WTC11 (cell line): ENCODE measurements around the gene NPTX1. TPM values are rescaled to one million over a fixed set of nuclear protein-coding genes. Genes with fewer than 3 reads are reported as not detected.

Source experiments
- ATAC-seq: fragments of 200-7000 bp; cut with Tn5 transposase; 2 replicates; pipeline ENCODE4 v1.10.0; 2021; ENCODE audit warnings: mild to moderate bottlenecking, moderate library complexity
- CTCF ChIA-PET: fragments of 300-600 bp; sonication (Branson Sonifier 250); formaldehyde crosslinking; loops from one replicate; lab custom pipeline; 2021; ENCODE audit warnings: antibody characterized with exemption; lab: Charles Lee
- POLR2A ChIA-PET: fragments of 350-600 bp; sonication (Branson Sonifier 250); formaldehyde crosslinking; loops from one replicate; lab custom pipeline; 2021; ENCODE audit warnings: antibody characterized with exemption; lab: Charles Lee
- DNase-seq: peaks from one replicate; pipeline ENCODE4 v3.0.0; 2021; ENCODE audit warnings: low spot score
- H3K27ac Mint-ChIP-seq: 2 replicates; pipeline ENCODE4 v1.8.0; 2021; ENCODE audit warnings: mixed read lengths
- H3K27me3 Mint-ChIP-seq: 2 replicates; pipeline ENCODE4 v1.8.0; 2021; ENCODE audit warnings: low read depth, mild to moderate bottlenecking, moderate library complexity, mixed read lengths
- H3K36me3 Mint-ChIP-seq: 2 replicates; pipeline ENCODE4 v1.8.0; 2021; ENCODE audit warnings: mixed read lengths
- H3K4me1 Mint-ChIP-seq: 2 replicates; pipeline ENCODE4 v1.8.0; 2022; ENCODE audit warnings: mixed read lengths
- H3K4me3 Mint-ChIP-seq: 2 replicates; pipeline ENCODE4 v1.8.0; 2021; ENCODE audit warnings: mild to moderate bottlenecking, moderate library complexity, mixed read lengths
- H3K9me3 Mint-ChIP-seq: 2 replicates; pipeline ENCODE4 v1.8.0; 2021; ENCODE audit warnings: mixed read lengths
- AFF4 ChIP-seq: sonication (generic); formaldehyde crosslinking; IDR thresholded peaks from 2 replicates; pipeline ENCODE4 v1.8.1; 2023; ENCODE audit warnings: mild to moderate bottlenecking, missing genetic modification reagents, borderline replicate concordance
- AR ChIP-seq: fragments of 250-450 bp; sonication (Bioruptor Pico); IDR thresholded peaks from 2 replicates; pipeline ENCODE4 v1.9.0; 2021; ENCODE audit warnings: mild to moderate bottlenecking
- CTCF ChIP-seq: fragments of 200-600 bp; IDR thresholded peaks from 2 replicates; pipeline ENCODE4 v1.8.0; 2022; ENCODE audit warnings: antibody characterized with exemption
- E2F5 ChIP-seq: sonication (generic); formaldehyde crosslinking; IDR thresholded peaks from 2 replicates; pipeline ENCODE4 v1.8.1; 2022; ENCODE audit warnings: mild to moderate bottlenecking, moderate library complexity, missing genetic modification reagents
- EMX1 ChIP-seq: fragments of 250-450 bp; sonication (Bioruptor Pico); IDR thresholded peaks from 2 replicates; pipeline ENCODE4 v1.8.0; 2021; ENCODE audit warnings: mild to moderate bottlenecking
- ETV6 ChIP-seq: sonication (generic); formaldehyde crosslinking; IDR thresholded peaks from 2 replicates; pipeline ENCODE4 v1.8.1; 2022; ENCODE audit warnings: mild to moderate bottlenecking, missing genetic modification reagents
- FOXK1 ChIP-seq: sonication (generic); formaldehyde crosslinking; IDR thresholded peaks from 2 replicates; pipeline ENCODE4 v1.8.0; 2022; ENCODE audit warnings: mild to moderate bottlenecking, moderate library complexity, missing genetic modification reagents
- HMGXB4 ChIP-seq: sonication (generic); formaldehyde crosslinking; IDR thresholded peaks from 2 replicates; pipeline ENCODE4 v1.8.1; 2023; ENCODE audit warnings: mild to moderate bottlenecking, moderate library complexity, missing genetic modification reagents
- JUN ChIP-seq: sonication (generic); formaldehyde crosslinking; IDR thresholded peaks from 2 replicates; pipeline ENCODE4 v1.8.0; 2023; ENCODE audit warnings: mild to moderate bottlenecking, missing genetic modification reagents
- MLX ChIP-seq: sonication (generic); formaldehyde crosslinking; IDR thresholded peaks from 2 replicates; pipeline ENCODE4 v1.8.1; 2023; ENCODE audit warnings: mild to moderate bottlenecking, missing genetic modification reagents, moderate library complexity
- NR2C2 ChIP-seq: sonication (generic); formaldehyde crosslinking; IDR thresholded peaks from 2 replicates; pipeline ENCODE4 v1.8.0; 2022; ENCODE audit warnings: mild to moderate bottlenecking, missing genetic modification reagents
- RELA ChIP-seq: sonication (generic); formaldehyde crosslinking; IDR thresholded peaks from 2 replicates; pipeline ENCODE4 v1.8.1; 2022; ENCODE audit warnings: missing genetic modification reagents, mild to moderate bottlenecking, borderline replicate concordance
- SP1 ChIP-seq: sonication (generic); formaldehyde crosslinking; conservative IDR thresholded peaks from 2 replicates; pipeline ENCODE4 v1.8.1; 2022; ENCODE audit warnings: missing genetic modification reagents
- USF1 ChIP-seq: sonication (generic); formaldehyde crosslinking; IDR thresholded peaks from 2 replicates; pipeline ENCODE4 v1.8.0; 2022; ENCODE audit warnings: mild to moderate bottlenecking, missing genetic modification reagents
- ZMAT4 ChIP-seq: fragments of 250-450 bp; sonication (Bioruptor Pico); IDR thresholded peaks from 2 replicates; pipeline ENCODE4 v1.9.0; 2021; ENCODE audit warnings: mild to moderate bottlenecking
- ZNF121 ChIP-seq: sonication (generic); formaldehyde crosslinking; IDR thresholded peaks from 2 replicates; pipeline ENCODE4 v1.8.0; 2023; ENCODE audit warnings: missing genetic modification reagents
- ZNF396 ChIP-seq: fragments of 250-450 bp; sonication (Bioruptor Pico); IDR thresholded peaks from 2 replicates; pipeline ENCODE4 v1.8.0; 2021; ENCODE audit warnings: mild to moderate bottlenecking, moderate library complexity, borderline replicate concordance
- ZNF671 ChIP-seq: fragments of 250-450 bp; sonication (Bioruptor Pico); IDR thresholded peaks from 2 replicates; pipeline ENCODE4 v1.8.0; 2021; ENCODE audit warnings: mild to moderate bottlenecking
- total RNA-seq: library from RNA; stranded (reverse); gene quantifications from 3 replicates; pipeline ENCODE4 v1.2.3, GENCODE V29; 2021

Gene NPTX1
- total RNA-seq, 1 experiment from 2014 or later: 15.1 TPM

GRCh38 chr17:80445726-80446110 is 30.7 kb downstream of the NPTX1 start (continued):
- no peak for TF ChIP-seq AFF4 (CRISPR knock-in tag)

GRCh38 chr17:80445007-80445725 is 31.2 kb downstream of the NPTX1 start:
- H3K4me1 Mint-ChIP-seq: no peaks in the 10 kb centered on the region; the same call in 1 of the 2 replicates
- H3K27me3 Mint-ChIP-seq: peaks cover 8% of the 10 kb centered on the region
- no peak for DNase-seq
- H3K36me3 Mint-ChIP-seq: no peaks in the 10 kb centered on the region
- H3K27ac Mint-ChIP-seq: no peak overlapping the region
- ChIA-PET POLR2A (no interaction called here), CTCF (interaction anchor here (0.6 kb wide), 1 partner anchor 493 kb away, joined by 8 read pairs; no protein-coding TSS in a partner anchor)
- TF ChIP-seq ZMAT4 (CRISPR knock-in tag): no peak
- no peak for TF ChIP-seq USF1 (CRISPR knock-in tag)
- no peak for TF ChIP-seq E2F5 (CRISPR knock-in tag)
- no peak for TF ChIP-seq JUN (CRISPR knock-in tag)
- TF ChIP-seq CTCF: no peak
- TF ChIP-seq ZNF396 (CRISPR knock-in tag): no peak
- no peak for TF ChIP-seq MLX (CRISPR knock-in tag)
- no peak for TF ChIP-seq HMGXB4 (CRISPR knock-in tag)
- TF ChIP-seq RELA (CRISPR knock-in tag): no peak
- no peak for ATAC-seq
- H3K4me3 Mint-ChIP-seq: no peak overlapping the region
- no peaks in the 10 kb centered on the region for H3K9me3 Mint-ChIP-seq

GRCh38 chr17:80444644-80444979 is 31.8 kb downstream of the NPTX1 start:
- Mint-ChIP-seq H3K9me3 (no peaks in the 10 kb centered on the region), H3K27me3 (peaks cover 8% of the 10 kb centered on the region), H3K4me1 (no peaks in the 10 kb centered on the region; the same call in 1 of the 2 replicates), H3K27ac (no peak overlapping the region), H3K36me3 (no peaks in the 10 kb centered on the region), H3K4me3 (no peak overlapping the region)
- no peak for DNase-seq
- POLR2A ChIA-PET: no interaction called here
- no peak for ATAC-seq
- CTCF ChIA-PET: interaction anchor here (2.5 kb wide), 1 partner anchor 18 kb away, joined by 12 read pairs; no protein-coding TSS in a partner anchor
- TF ChIP-seq NR2C2 (CRISPR knock-in tag) (no peak), SP1 (CRISPR knock-in tag) (no peak), E2F5 (CRISPR knock-in tag) (no peak), ZNF396 (CRISPR knock-in tag) (no peak), ZNF671 (CRISPR knock-in tag) (no peak), JUN (CRISPR knock-in tag) (no peak), FOXK1 (CRISPR knock-in tag) (no peak), AR (CRISPR knock-in tag) (no peak), EMX1 (CRISPR knock-in tag) (no peak), ETV6 (CRISPR knock-in tag) (no peak), ZNF121 (no peak)
